Activated CD8-positive, alpha-beta T cell treated with anti-CD3 and anti-CD28 coated beads, Interleukin-2, amount 10 ng/mL, durations not matched to agents 7 days and 5 days (primary cell): ENCODE data around the gene ZBTB24. TPM values are rescaled to one million over a fixed set of nuclear protein-coding genes. Genes with fewer than 3 reads are reported as not detected.
A peak's percentile ranks its signal among the peaks of the same experiment; 100 is the strongest.

Source experiments
- ATAC-seq: fragments of 150-1000 bp; cut with Tn5 transposase; one replicate; pipeline ENCODE4 v1.10.0; 2021; ENCODE audit warnings: moderate library complexity
- CTCF ChIA-PET: fragments of 350-600 bp; sonication (Branson Sonifier 250); formaldehyde crosslinking; loops from one replicate; lab custom pipeline; 2021; ENCODE audit warnings: antibody characterized with exemption; lab: Charles Lee
- POLR2A ChIA-PET: fragments of 350-600 bp; sonication (Branson Sonifier 250); formaldehyde crosslinking; loops from one replicate; lab custom pipeline; 2021; ENCODE audit warnings: antibody characterized with exemption; lab: Charles Lee
- DNase-seq: peaks from one replicate; pipeline ENCODE4 v3.0.0-alpha.2; 2020
- H3K27ac Mint-ChIP-seq: one replicate; pipeline ENCODE4 v1.8.0; 2021; ENCODE audit warnings: mild to moderate bottlenecking, mixed read lengths
- H3K27me3 Mint-ChIP-seq: one replicate; pipeline ENCODE4 v1.8.0; 2021; ENCODE audit warnings: low read depth, mixed read lengths
- H3K36me3 Mint-ChIP-seq: one replicate; pipeline ENCODE4 v1.8.0; 2021; ENCODE audit warnings: low read depth, mixed read lengths
- H3K4me1 Mint-ChIP-seq: one replicate; pipeline ENCODE4 v1.8.0; 2021; ENCODE audit warnings: low read depth, mixed read lengths
- H3K4me3 Mint-ChIP-seq: one replicate; pipeline ENCODE4 v1.8.0; 2021; ENCODE audit warnings: mild to moderate bottlenecking, mixed read lengths
- H3K9me3 Mint-ChIP-seq: one replicate; pipeline ENCODE4 v1.8.0; 2022; ENCODE audit warnings: mixed read lengths; ENCODE audit not compliant: insufficient read depth
- total RNA-seq, 2 experiments: library from RNA; stranded (reverse); gene quantifications; one replicate each; pipeline ENCODE4 v1.2.3, GENCODE V29; 2021

Gene ZBTB24
- total RNA-seq, 2 experiments from 2014 or later = 16.0 to 16.3 TPM

DNA sequence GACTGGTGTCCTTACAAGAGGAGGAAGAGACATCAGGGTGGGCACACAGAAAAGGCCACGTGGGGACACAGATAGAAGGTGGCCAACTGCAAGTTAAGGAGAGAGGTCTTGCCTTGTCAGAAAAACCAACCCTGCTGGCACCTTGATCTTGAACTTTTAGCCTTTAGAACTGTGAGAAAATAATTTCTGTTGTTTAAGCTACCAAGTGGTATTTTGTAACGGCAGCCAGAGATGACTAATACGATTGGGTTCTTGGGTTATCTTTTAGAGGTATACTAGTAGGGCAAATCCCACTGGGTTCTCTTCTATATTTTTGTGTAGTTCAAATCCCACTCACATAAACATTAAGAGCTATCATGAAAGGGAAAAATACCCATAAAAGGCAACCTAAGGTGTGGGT, 31.9 kb upstream of the ZBTB24 start:
- peaks cover 36% of the 10 kb centered on the region for H3K4me1 Mint-ChIP-seq
- H3K36me3 Mint-ChIP-seq = peaks cover 11% of the 10 kb centered on the region
- ChIA-PET CTCF (interaction anchor here (1.2 to 2.1 kb wide), 6 partner anchors 11 to 525 kb away, joined by 3 to 20 read pairs (median 7); partner anchors contain the start of genes MICAL1, PPIL6 and SMPD2), POLR2A (interaction anchor here (0.6 to 2.1 kb wide), 3 partner anchors 24 to 1168 kb away, joined by 3 to 16 read pairs (median 5); partner anchors contain the start of gene CD164)
- H3K27me3 Mint-ChIP-seq = no peaks in the 10 kb centered on the region
- H3K4me3 Mint-ChIP-seq = peak overlapping the region; percentile 45
- ATAC-seq (no peak), DNase-seq (no peak)
- peak overlapping the region; percentile 78 for H3K27ac Mint-ChIP-seq
- peaks cover 5% of the 10 kb centered on the region for H3K9me3 Mint-ChIP-seq

DNA sequence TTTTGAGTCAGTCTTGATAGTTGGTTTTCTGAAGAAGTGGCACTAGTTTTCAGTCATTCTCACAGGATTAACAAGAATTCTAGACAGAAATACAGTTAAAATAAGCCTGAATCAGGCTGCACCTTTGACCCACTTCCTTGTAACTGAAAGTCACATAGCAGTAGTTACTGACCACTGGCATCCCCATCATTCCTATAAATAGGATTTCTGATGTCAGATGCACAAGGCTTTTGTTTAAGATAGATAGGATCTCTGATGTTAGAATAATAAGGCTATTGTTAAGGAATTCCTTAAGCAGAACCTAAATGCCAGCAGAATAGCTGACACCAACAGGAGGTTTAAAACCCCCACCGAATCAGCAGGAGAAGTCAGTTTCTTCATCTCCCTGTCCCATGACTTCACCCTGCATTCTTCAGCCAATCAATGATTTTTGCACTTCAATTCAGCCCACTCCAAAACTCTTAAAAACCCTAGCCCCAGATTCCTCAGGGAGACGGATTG, 30.6 kb upstream of the ZBTB24 start:
- peaks cover 11% of the 10 kb centered on the region for H3K36me3 Mint-ChIP-seq
- H3K9me3 Mint-ChIP-seq = no peaks in the 10 kb centered on the region
- H3K27ac Mint-ChIP-seq = no peak overlapping the region
- peaks cover 29% of the 10 kb centered on the region for H3K4me1 Mint-ChIP-seq
- POLR2A ChIA-PET = no interaction called here
- ATAC-seq (no peak), DNase-seq (no peak)
- H3K4me3 Mint-ChIP-seq = no peak overlapping the region
- H3K27me3 Mint-ChIP-seq = no peaks in the 10 kb centered on the region
- CTCF ChIA-PET = no interaction called here

DNA sequence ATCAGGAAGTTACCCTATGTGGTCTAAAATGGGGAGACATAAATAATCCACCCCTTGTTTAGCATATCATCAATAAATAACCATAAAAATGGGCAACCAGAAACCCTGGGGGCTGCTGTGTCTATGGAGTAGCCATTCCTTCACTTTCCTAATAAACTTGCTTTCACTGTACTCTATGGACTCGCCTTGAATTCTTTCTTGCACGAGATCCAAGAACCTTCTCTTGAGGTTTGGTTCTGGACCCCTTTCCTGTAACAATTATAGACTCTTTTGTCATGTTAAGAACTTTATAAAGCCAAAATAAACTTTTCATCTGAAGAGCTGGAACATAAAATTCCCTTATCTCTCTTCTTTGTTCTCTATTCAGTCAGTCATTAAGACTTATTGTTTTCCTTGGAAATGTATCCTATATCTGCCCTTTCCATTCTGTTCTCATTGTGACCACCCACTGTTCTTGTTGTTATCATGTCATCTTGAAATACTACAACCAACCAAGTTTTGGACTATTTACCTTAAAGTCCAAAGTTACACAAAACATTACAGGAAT, 29.3 kb upstream of the ZBTB24 start:
- H3K36me3 Mint-ChIP-seq = peaks cover 11% of the 10 kb centered on the region
- no peak overlapping the region for H3K4me3 Mint-ChIP-seq
- H3K9me3 Mint-ChIP-seq = no peaks in the 10 kb centered on the region
- H3K27ac Mint-ChIP-seq = no peak overlapping the region
- DNase-seq = no peak
- no peak for ATAC-seq
- peaks cover 26% of the 10 kb centered on the region for H3K4me1 Mint-ChIP-seq
- CTCF ChIA-PET = no interaction called here
- H3K27me3 Mint-ChIP-seq = no peaks in the 10 kb centered on the region
- POLR2A ChIA-PET = no interaction called here

DNA sequence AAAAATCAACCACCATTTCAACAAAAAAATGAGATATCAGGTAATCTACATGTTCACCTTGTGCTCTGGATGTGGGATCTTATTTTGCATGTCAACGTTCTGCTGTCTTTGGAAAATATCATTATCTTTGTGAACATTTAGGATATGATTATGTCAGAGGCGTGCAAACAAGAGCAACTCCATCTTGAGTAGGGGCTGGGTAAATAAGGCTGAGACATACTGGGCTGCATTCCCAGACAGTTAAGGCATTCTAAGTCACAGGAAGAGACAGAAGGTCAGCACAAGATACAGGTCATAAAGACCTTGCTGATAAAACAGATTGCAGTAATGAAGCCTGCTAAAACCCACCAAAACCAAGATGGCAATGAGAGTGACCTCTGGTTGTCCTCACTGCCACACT, 28.8 kb upstream of the ZBTB24 start:
- Mint-ChIP-seq H3K36me3 (peaks cover 11% of the 10 kb centered on the region), H3K4me1 (peaks cover 21% of the 10 kb centered on the region), H3K27me3 (peaks cover 1% of the 10 kb centered on the region), H3K4me3 (no peak overlapping the region), H3K27ac (no peak overlapping the region), H3K9me3 (no peaks in the 10 kb centered on the region)
- ChIA-PET CTCF (interaction anchor here (1.4 kb wide), 1 partner anchor 20 kb away, joined by 4 read pairs; no protein-coding TSS in a partner anchor), POLR2A (no interaction called here)
- no peak for DNase-seq
- no peak for ATAC-seq

DNA sequence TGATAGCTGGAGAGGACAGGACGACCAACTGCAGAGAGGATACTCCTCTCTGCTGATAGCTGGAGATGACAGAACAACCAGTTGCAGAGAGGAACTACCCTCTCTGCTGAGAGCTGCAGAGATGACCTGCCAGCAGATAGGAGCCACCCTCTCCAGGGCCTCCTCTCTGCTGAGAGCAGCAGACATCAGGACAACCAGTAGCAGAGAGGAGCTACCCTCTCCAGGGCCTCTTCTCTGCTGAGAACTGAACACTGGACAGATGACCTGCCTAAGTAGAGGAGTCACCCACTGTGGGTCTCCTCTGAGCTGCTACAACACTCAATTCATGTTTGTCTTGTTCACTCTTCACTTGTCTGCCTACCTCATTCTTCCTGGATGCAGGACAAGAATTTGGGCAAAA, 27.3 kb upstream of the ZBTB24 start:
- peaks cover 8% of the 10 kb centered on the region for H3K4me1 Mint-ChIP-seq
- ChIA-PET CTCF (interaction anchor here (1.2 to 3.1 kb wide), 4 partner anchors 15 to 529 kb away, joined by 3 to 11 read pairs (median 4); no protein-coding TSS in a partner anchor), POLR2A (no interaction called here)
- peaks cover 7% of the 10 kb centered on the region for H3K27me3 Mint-ChIP-seq
- no peak overlapping the region for H3K4me3 Mint-ChIP-seq
- no peak overlapping the region for H3K27ac Mint-ChIP-seq
- ATAC-seq = no peak
- H3K36me3 Mint-ChIP-seq = peaks cover 9% of the 10 kb centered on the region
- H3K9me3 Mint-ChIP-seq = no peaks in the 10 kb centered on the region
- no peak for DNase-seq

DNA sequence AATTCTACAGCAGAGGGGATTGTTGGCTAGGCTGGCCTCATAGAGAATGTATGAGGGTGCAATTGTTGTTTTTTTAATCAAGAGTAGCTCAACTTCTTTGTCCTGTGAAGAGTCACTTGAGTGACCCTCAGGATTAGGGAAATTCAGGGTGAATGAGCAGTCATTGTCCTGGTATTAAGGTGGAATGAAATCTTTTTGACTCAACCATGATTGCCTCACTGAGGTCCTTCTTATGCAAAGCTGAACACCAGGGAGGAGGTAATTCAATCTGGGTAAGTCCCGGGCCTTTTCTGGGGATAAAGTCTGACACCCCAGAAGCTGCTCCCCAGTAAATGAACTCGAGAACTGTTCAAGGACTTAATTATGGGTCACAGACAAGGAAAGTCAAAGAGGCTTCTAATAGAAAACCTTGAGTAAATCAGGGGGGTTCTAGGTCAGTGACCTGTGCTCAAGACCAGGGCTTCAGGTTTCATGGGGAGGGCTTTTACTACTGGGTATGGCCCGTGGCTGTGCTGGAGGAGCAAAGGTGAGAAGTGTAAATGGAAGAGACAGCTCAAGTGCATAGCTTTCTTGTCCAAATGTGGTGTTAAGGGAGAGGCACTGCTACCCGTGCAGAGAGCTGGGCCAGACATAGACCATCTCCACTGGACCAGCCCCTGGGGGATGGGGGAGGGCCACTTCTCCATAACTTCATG, 25.3 kb upstream of the ZBTB24 start:
- H3K9me3 Mint-ChIP-seq = no peaks in the 10 kb centered on the region
- POLR2A ChIA-PET = no interaction called here
- H3K36me3 Mint-ChIP-seq = peaks cover 1% of the 10 kb centered on the region
- CTCF ChIA-PET = interaction anchor here (2.4 to 3.1 kb wide), 2 partner anchors 13 to 532 kb away, joined by 9 to 11 read pairs; no protein-coding TSS in a partner anchor
- no peak for DNase-seq
- H3K4me1 Mint-ChIP-seq = no peaks in the 10 kb centered on the region
- ATAC-seq = no peak
- H3K4me3 Mint-ChIP-seq = no peak overlapping the region
- H3K27ac Mint-ChIP-seq = no peak overlapping the region
- H3K27me3 Mint-ChIP-seq = peaks cover 10% of the 10 kb centered on the region

DNA sequence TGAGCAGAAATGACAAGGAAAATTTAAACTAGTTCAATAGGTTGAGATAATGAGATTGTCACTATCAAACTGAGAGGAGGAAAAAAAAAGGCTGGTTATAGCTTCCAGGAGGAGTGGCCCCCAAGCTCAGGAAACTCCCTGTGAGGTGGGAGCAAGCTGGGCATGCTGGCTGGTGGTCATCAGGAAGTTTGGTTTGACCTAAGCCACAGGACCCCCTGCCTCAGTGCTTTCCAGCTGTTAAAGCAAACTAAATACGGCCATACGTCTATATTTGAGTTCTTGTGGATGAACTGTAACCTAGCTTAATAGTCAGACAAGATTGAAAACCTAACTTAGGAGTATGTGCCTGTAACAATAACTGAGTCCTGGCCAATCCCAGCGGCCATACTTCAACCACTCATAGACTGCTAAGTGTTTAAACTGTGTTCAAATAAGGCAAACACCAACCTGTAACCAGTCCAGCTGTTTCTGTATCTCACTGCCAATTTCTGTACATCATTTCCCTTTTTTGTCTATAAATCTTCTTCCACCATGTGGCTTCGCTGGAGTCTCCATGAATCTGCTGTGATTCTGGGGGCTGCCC, 24.6 kb upstream of the ZBTB24 start:
- no peak overlapping the region for H3K27ac Mint-ChIP-seq
- no peak overlapping the region for H3K4me3 Mint-ChIP-seq

DNA sequence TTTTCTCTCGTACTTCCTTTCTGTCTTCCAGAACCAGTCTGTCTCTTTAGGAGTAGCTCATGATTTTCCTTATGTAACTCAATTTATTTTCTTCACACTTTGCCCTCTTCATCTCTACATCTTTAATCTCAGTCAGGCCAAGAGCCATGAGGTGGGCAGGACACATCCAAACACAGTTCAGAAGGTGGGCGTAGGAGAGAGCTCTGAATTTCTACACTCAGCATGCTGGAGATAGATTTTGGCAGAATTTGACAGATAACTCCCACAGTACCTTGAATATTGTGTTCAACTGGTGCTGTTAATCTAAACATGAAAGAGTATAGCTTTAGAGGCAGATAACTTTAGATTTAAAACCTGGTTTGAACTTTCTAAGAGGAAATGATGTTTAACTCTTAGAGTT, 23.8 kb upstream of the ZBTB24 start:
- Mint-ChIP-seq H3K4me1 (no peaks in the 10 kb centered on the region), H3K9me3 (no peaks in the 10 kb centered on the region), H3K27me3 (peaks cover 10% of the 10 kb centered on the region), H3K4me3 (no peak overlapping the region), H3K36me3 (peaks cover 1% of the 10 kb centered on the region), H3K27ac (no peak overlapping the region)
- ChIA-PET CTCF (interaction anchor here (0.7 to 2.4 kb wide), 5 partner anchors 9 to 533 kb away, joined by 3 to 9 read pairs (median 4); no protein-coding TSS in a partner anchor), POLR2A (interaction anchor here (0.5 to 1.8 kb wide), 4 partner anchors 11 to 52 kb away, joined by 3 to 6 read pairs (median 3); no protein-coding TSS in a partner anchor)
- DNase-seq (no peak), ATAC-seq (no peak)

More for the DNA sequence above, 24.6 kb upstream of the ZBTB24 start:
- H3K36me3 Mint-ChIP-seq = peaks cover 1% of the 10 kb centered on the region
- ChIA-PET CTCF (interaction anchor here (1.0 to 3.1 kb wide), 5 partner anchors 10 to 532 kb away, joined by 3 to 11 read pairs (median 5); no protein-coding TSS in a partner anchor), POLR2A (interaction anchor here (0.5 to 1.8 kb wide), 4 partner anchors 11 to 52 kb away, joined by 3 to 6 read pairs (median 3); no protein-coding TSS in a partner anchor)
- H3K9me3 Mint-ChIP-seq = no peaks in the 10 kb centered on the region
- ATAC-seq (no peak), DNase-seq (no peak)
- no peaks in the 10 kb centered on the region for H3K4me1 Mint-ChIP-seq
- H3K27me3 Mint-ChIP-seq = peaks cover 10% of the 10 kb centered on the region

DNA sequence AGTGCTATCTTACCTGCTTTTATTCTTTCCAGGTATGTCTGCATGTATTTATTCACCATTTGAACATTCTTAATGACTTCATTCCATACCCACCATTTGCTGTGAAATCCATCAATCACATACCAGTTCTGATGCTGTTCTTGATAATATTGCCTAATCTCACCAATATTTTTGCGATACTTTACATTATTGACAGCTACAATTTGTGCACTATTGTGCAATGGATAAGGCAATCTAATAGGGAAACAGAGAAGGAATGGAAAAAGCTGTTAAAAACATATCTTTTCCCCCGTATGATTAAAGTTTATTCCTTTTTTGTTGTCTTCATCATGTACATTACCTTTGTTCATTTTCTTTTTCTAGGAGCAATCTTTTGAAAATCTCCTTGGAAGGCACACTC, 23.3 kb upstream of the ZBTB24 start:
- H3K4me1 Mint-ChIP-seq = no peaks in the 10 kb centered on the region
- no peak overlapping the region for H3K4me3 Mint-ChIP-seq
- H3K27me3 Mint-ChIP-seq = peaks cover 10% of the 10 kb centered on the region
- DNase-seq = no peak
- H3K36me3 Mint-ChIP-seq = peaks cover 1% of the 10 kb centered on the region
- H3K9me3 Mint-ChIP-seq = no peaks in the 10 kb centered on the region
- no peak overlapping the region for H3K27ac Mint-ChIP-seq
- ATAC-seq = no peak
- CTCF ChIA-PET = interaction anchor here (1.1 to 2.4 kb wide), 3 partner anchors 9 to 534 kb away, joined by 4 to 9 read pairs (median 5); no protein-coding TSS in a partner anchor
- POLR2A ChIA-PET = interaction anchor here (1.0 to 1.8 kb wide), 2 partner anchors 10 to 15 kb away, joined by 3 to 6 read pairs; no protein-coding TSS in a partner anchor

DNA sequence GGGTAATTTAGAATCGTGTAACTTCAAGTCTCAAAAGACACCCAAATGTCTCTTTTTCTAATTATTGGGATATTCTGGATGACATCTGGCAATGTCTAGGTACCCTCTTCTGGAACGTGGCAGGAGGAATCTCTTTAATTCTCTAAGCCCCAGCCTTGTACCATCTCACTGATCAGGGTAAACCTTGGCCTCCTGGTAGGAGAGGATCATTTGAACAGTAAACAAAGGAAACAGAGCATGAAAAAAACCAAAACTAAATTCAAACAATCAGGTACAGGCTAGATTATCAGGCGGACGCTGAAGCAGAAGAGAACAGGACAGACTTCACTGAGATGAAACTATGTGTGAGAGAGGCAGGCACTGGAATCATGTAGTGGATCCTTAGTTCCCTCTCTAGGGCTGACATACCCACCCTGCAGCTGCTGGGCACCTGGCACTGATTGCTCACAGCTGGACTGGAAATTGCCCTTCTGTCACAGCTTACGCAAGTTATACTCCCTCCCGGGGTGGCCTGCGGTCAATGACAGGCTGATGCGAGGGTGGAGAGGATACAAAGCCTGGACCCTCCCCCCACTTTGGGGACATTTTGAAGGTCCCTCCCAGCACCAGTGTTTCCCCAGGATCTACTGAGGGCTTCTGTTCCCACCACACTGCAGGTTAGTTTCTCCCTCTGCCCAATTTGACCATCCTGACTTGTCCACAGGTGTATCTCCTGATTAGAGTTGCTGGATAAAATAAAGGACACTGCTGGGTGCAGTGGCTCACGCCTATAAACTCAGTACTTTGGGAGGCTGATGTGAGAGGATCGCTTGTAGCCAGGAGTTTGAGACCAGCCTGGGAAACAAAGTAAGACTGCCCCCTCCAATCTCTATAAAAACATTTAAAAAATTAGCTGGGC, 20.6 kb upstream of the ZBTB24 start:
- Mint-ChIP-seq H3K4me1 (no peaks in the 10 kb centered on the region), H3K9me3 (no peaks in the 10 kb centered on the region), H3K27ac (no peak overlapping the region), H3K36me3 (no peaks in the 10 kb centered on the region), H3K4me3 (no peak overlapping the region), H3K27me3 (peaks cover 12% of the 10 kb centered on the region)
- DNase-seq = no peak
- ChIA-PET POLR2A (interaction anchor here (1.1 kb wide), 1 partner anchor 133 kb away, joined by 3 read pairs; no protein-coding TSS in a partner anchor), CTCF (interaction anchor here (2.0 kb wide), 1 partner anchor 12 kb away, joined by 5 read pairs; no protein-coding TSS in a partner anchor)
- no peak for ATAC-seq
